ENCODE data around the gene GABRE. TPM values are rescaled to one million over a fixed set of nuclear protein-coding genes. Genes with fewer than 3 reads are reported as not detected.

The GABRE gene
- total and polyA plus RNA-seq, 2 of the 13 experiments (the other 11 are each of a cell fraction or from before 2014, with no cell fraction given): 12.2 to 66.2 TPM

DNA sequence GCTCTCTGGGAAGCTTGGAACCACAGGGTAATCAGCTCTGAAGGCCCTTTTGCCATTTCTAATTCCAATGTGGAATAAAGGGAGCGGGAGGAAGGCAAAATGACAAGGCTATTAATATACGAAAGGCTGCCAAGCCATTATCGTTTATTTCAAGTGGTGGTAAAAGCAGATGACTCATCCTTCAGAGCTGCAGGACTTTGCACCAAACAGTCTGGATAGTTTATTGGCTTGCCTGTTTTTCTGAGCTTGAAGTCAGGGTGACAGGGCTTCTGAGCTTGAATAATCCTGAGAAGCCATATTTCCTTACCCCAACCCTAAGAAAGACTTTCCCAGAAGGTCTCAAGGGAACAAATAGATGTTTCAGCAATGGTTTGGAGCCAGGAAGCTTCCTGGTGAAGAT lies 7.7 kb upstream of the GABRE start (continued):
- no peak for TF ChIP-seq CENPT (CRISPR knock-in tag; IDR thresholded peaks at IDR 0.05; ENCODE audit: low read depth)
- TF ChIP-seq ZNF33B (CRISPR knock-in tag; IDR thresholded peaks at IDR 0.05): no peak
- peak; percentile 23; the same call in 1 of the 2 replicates for TF ChIP-seq SAP130 (CRISPR knock-in tag; IDR thresholded peaks at IDR 0.05; ENCODE audit: low read depth)
- no peak for TF ChIP-seq PRPF4 (IDR thresholded peaks at IDR 0.05; ENCODE audit: low read depth, low read length, poor library complexity, severe bottlenecking)
- TF ChIP-seq ZNF513 (CRISPR knock-in tag; conservative IDR thresholded peaks at IDR 0.05): no peak
- no peak for TF ChIP-seq PAX8 (CRISPR knock-in tag; IDR thresholded peaks at IDR 0.05; ENCODE audit: borderline replicate concordance)
- TF ChIP-seq, protein P1, sequence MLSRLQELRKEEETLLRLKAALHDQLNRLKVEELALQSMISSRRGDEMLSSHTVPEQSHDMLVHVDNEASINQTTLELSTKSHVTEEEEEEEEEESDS (CRISPR knock-in tag; IDR thresholded peaks at IDR 0.05; ENCODE audit: borderline replicate concordance): no peak
- no peak for TF ChIP-seq TP53 (CRISPR knock-in tag; conservative IDR thresholded peaks at IDR 0.05)
- peak; percentile 39 for TF ChIP-seq ASH2L (IDR thresholded peaks at IDR 0.05; ENCODE audit: insufficient read length, low read depth, low read length)
- no peak for TF ChIP-seq POLR2AphosphoS5 (IDR thresholded peaks at IDR 0.05; ENCODE audit: low read depth, low read length)
- TF ChIP-seq ZNF337 (CRISPR knock-in tag; IDR thresholded peaks at IDR 0.05; ENCODE audit: borderline replicate concordance, low read depth): no peak
- no peak for TF ChIP-seq NONO (IDR thresholded peaks at IDR 0.05)
- TF ChIP-seq NONO (CRISPR knock-in tag; conservative IDR thresholded peaks at IDR 0.05): no peak
- peak; percentile 42; the same call in 1 of the 2 replicates for TF ChIP-seq HNF4A (CRISPR knock-in tag; IDR thresholded peaks at IDR 0.05)
- no peak for TF ChIP-seq RCOR2 (CRISPR knock-in tag; IDR thresholded peaks at IDR 0.05)
- no peak for TF ChIP-seq ARNTL (CRISPR knock-in tag; IDR thresholded peaks at IDR 0.05)
- TF ChIP-seq, protein P2, sequence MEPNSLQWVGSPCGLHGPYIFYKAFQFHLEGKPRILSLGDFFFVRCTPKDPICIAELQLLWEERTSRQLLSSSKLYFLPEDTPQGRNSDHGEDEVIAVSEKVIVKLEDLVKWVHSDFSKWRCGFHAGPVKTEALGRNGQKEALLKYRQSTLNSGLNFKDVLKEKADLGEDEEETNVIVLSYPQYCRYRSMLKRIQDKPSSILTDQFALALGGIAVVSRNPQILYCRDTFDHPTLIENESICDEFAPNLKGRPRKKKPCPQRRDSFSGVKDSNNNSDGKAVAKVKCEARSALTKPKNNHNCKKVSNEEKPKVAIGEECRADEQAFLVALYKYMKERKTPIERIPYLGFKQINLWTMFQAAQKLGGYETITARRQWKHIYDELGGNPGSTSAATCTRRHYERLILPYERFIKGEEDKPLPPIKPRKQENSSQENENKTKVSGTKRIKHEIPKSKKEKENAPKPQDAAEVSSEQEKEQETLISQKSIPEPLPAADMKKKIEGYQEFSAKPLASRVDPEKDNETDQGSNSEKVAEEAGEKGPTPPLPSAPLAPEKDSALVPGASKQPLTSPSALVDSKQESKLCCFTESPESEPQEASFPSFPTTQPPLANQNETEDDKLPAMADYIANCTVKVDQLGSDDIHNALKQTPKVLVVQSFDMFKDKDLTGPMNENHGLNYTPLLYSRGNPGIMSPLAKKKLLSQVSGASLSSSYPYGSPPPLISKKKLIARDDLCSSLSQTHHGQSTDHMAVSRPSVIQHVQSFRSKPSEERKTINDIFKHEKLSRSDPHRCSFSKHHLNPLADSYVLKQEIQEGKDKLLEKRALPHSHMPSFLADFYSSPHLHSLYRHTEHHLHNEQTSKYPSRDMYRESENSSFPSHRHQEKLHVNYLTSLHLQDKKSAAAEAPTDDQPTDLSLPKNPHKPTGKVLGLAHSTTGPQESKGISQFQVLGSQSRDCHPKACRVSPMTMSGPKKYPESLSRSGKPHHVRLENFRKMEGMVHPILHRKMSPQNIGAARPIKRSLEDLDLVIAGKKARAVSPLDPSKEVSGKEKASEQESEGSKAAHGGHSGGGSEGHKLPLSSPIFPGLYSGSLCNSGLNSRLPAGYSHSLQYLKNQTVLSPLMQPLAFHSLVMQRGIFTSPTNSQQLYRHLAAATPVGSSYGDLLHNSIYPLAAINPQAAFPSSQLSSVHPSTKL (CRISPR knock-in tag; IDR thresholded peaks at IDR 0.05): peak; percentile 31; the same call in 1 of the 2 replicates
- TF ChIP-seq, protein P3, sequence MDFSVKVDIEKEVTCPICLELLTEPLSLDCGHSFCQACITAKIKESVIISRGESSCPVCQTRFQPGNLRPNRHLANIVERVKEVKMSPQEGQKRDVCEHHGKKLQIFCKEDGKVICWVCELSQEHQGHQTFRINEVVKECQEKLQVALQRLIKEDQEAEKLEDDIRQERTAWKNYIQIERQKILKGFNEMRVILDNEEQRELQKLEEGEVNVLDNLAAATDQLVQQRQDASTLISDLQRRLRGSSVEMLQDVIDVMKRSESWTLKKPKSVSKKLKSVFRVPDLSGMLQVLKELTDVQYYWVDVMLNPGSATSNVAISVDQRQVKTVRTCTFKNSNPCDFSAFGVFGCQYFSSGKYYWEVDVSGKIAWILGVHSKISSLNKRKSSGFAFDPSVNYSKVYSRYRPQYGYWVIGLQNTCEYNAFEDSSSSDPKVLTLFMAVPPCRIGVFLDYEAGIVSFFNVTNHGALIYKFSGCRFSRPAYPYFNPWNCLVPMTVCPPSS (IDR thresholded peaks at IDR 0.05): no peak
- TF ChIP-seq, protein P4, sequence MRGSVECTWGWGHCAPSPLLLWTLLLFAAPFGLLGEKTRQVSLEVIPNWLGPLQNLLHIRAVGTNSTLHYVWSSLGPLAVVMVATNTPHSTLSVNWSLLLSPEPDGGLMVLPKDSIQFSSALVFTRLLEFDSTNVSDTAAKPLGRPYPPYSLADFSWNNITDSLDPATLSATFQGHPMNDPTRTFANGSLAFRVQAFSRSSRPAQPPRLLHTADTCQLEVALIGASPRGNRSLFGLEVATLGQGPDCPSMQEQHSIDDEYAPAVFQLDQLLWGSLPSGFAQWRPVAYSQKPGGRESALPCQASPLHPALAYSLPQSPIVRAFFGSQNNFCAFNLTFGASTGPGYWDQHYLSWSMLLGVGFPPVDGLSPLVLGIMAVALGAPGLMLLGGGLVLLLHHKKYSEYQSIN (CRISPR knock-in tag; IDR thresholded peaks at IDR 0.05; ENCODE audit: borderline replicate concordance): no peak
- TF ChIP-seq ZNF124 (CRISPR knock-in tag; IDR thresholded peaks at IDR 0.05): no peak
- no peak for TF ChIP-seq GTF3A (CRISPR knock-in tag; conservative IDR thresholded peaks at IDR 0.05)

Data from HepG2 (cell line).